ENCODE measurements around the gene MRGPRD. TPM values are rescaled to one million over a fixed set of nuclear protein-coding genes. Genes with fewer than 3 reads are reported as not detected.
"Not testable (repeated sequence)": the region's sequence is repeated elsewhere in the genome, so short reads cannot be mapped to it uniquely, and the experiment has no call there.

Gene MRGPRD
- total RNA-seq, 1 donor from 2014 or later: not detected

GRCh38 chr11:68974421-68975194, 6.2 kb downstream of the MRGPRD start:
- no peak for DNase-seq (ENCODE audit: extremely low spot score, unreplicated experiment)

GRCh38 chr11:68973706-68974105, 7.1 kb downstream of the MRGPRD start:
- not testable (repeated sequence) for H3K36me3 Mint-ChIP-seq; H3K4me3 Mint-ChIP-seq; H3K9me3 Mint-ChIP-seq; DNase-seq (ENCODE audit: extremely low spot score, unreplicated experiment); H3K27ac Mint-ChIP-seq; H3K27me3 Mint-ChIP-seq
- H3K4me1 Mint-ChIP-seq (ENCODE audit: unreplicated experiment): peaks cover 27% of the 10 kb centered on the region

More at GRCh38 chr11:68974421-68975194, 6.2 kb downstream of the MRGPRD start:
- no peak for TF ChIP-seq CTCF (conservative IDR thresholded peaks at IDR 0.05)
- H3K4me1 Mint-ChIP-seq (ENCODE audit: unreplicated experiment): peaks cover 27% of the 10 kb centered on the region
- H3K4me3 Mint-ChIP-seq: no peak overlapping the region
- H3K27ac Mint-ChIP-seq: no peak overlapping the region
- H3K36me3 Mint-ChIP-seq: no peaks in the 10 kb centered on the region
- H3K9me3 Mint-ChIP-seq: no peaks in the 10 kb centered on the region
- no peaks in the 10 kb centered on the region for H3K27me3 Mint-ChIP-seq

- DNase-seq (ENCODE audit: extremely low spot score, unreplicated experiment): no peak
- H3K27me3 Mint-ChIP-seq: no peaks in the 10 kb centered on the region
- peaks cover 27% of the 10 kb centered on the region for H3K4me1 Mint-ChIP-seq (ENCODE audit: unreplicated experiment)
- no peaks in the 10 kb centered on the region for H3K36me3 Mint-ChIP-seq
- no peaks in the 10 kb centered on the region for H3K9me3 Mint-ChIP-seq
- no peak overlapping the region for H3K4me3 Mint-ChIP-seq
- TF ChIP-seq CTCF (conservative IDR thresholded peaks at IDR 0.05): no peak
- peak overlapping the region; percentile 63 for H3K27ac Mint-ChIP-seq
Measured at GRCh38 chr11:68973219-68973618, 7.6 kb downstream of the MRGPRD start.

- TF ChIP-seq CTCF (conservative IDR thresholded peaks at IDR 0.05): no peak
- Mint-ChIP-seq H3K27me3 (no peaks in the 10 kb centered on the region), H3K4me1 (ENCODE audit: unreplicated experiment) (peaks cover 22% of the 10 kb centered on the region), H3K4me3 (no peak overlapping the region), H3K27ac (peak overlapping the region; percentile 55), H3K9me3 (no peaks in the 10 kb centered on the region), H3K36me3 (no peaks in the 10 kb centered on the region)
- no peak for DNase-seq (ENCODE audit: extremely low spot score, unreplicated experiment)
Measured at GRCh38 chr11:68970921-68971636, 9.7 kb downstream of the MRGPRD start.

- no peaks in the 10 kb centered on the region for H3K9me3 Mint-ChIP-seq
- no peak overlapping the region for H3K4me3 Mint-ChIP-seq
- no peaks in the 10 kb centered on the region for H3K36me3 Mint-ChIP-seq
- H3K4me1 Mint-ChIP-seq (ENCODE audit: unreplicated experiment): peaks cover 18% of the 10 kb centered on the region
- no peak for DNase-seq (ENCODE audit: extremely low spot score, unreplicated experiment)
- TF ChIP-seq CTCF (conservative IDR thresholded peaks at IDR 0.05): no peak
- no peaks in the 10 kb centered on the region for H3K27me3 Mint-ChIP-seq
- no peak overlapping the region for H3K27ac Mint-ChIP-seq
Measured at GRCh38 chr11:68969386-68969785, 11.4 kb downstream of the MRGPRD start.

All from type B pancreatic cell (in vitro differentiated cells).